Measurements from ENCODE around the gene RALGAPA2.

- no peak for TF ChIP-seq POLR2A (IDR thresholded peaks at IDR 0.05)
- no peak for TF ChIP-seq CTCF (IDR thresholded peaks at IDR 0.05)
- TF ChIP-seq EP300 (IDR thresholded peaks at IDR 0.05) = no peak
Measured at GRCh38 chr20:20692587-20692986, 19.9 kb downstream of the RALGAPA2 start.

Measured in tibial nerve (tissue), 4 donors.